ENCODE results near the gene PSME3IP1.

GRCh38 chr16:57144027-57144426, 41.8 kb downstream of the PSME3IP1 start:
- TF ChIP-seq CTCF (IDR thresholded peaks at IDR 0.05) (no peak), POLR2AphosphoS5 (IDR thresholded peaks at IDR 0.05) (no peak), POLR2A (IDR thresholded peaks at IDR 0.05) (no peak)
